ENCODE data around the gene SAXO2. TPM values are rescaled to one million over a fixed set of nuclear protein-coding genes. Genes with fewer than 3 reads are reported as not detected.
"Not testable (repeated sequence)": the region's sequence is repeated elsewhere in the genome, so short reads cannot be mapped to it uniquely, and the experiment has no call there.

SAXO2 gene
- total RNA-seq, 1 donor from 2014 or later: 15.8 TPM

- ATAC-seq; H3K4me3 ChIP-seq; H3K9me3 ChIP-seq; intact Hi-C loops (cut with DNase I); DNase-seq; H3K4me1 ChIP-seq; H3K27me3 ChIP-seq (ENCODE audit: low read depth); H3K36me3 ChIP-seq; H3K27ac ChIP-seq: not testable (repeated sequence)
These were observed 62.2 kb downstream of the SAXO2 start for GRCh38 chr15:82324831-82325230.

- H3K27me3 ChIP-seq (ENCODE audit: low read depth); intact Hi-C loops (cut with DNase I); H3K4me1 ChIP-seq; H3K9me3 ChIP-seq; ATAC-seq; H3K4me3 ChIP-seq; H3K27ac ChIP-seq; DNase-seq; H3K36me3 ChIP-seq: not testable (repeated sequence)
These were observed 63.0 kb downstream of the SAXO2 start for GRCh38 chr15:82325646-82326045.

DNA sequence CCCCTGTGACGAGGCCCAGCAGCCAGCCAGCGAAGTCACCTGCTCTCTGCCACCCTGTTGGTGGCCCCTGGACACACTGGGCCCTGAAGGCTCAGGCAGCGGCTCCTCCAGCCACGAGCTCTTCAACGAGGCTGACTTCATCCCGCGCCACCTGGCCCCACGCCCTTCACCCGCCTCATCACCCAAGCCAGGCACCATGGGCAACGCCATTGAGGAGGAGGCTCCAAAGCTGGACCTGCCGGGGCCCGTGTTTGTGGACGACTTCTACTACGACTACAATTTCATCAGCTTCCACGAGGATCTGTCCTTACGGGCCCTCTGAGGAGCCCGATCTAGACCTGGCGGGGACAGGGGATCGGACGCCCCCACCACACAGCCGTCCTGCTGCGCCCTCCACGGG is 64.3 kb downstream of the SAXO2 start:
- intact Hi-C loops (cut with DNase I); H3K27me3 ChIP-seq (ENCODE audit: low read depth); ATAC-seq; H3K4me3 ChIP-seq; DNase-seq; H3K9me3 ChIP-seq; H3K27ac ChIP-seq; H3K4me1 ChIP-seq; H3K36me3 ChIP-seq: not testable (repeated sequence)

DNA sequence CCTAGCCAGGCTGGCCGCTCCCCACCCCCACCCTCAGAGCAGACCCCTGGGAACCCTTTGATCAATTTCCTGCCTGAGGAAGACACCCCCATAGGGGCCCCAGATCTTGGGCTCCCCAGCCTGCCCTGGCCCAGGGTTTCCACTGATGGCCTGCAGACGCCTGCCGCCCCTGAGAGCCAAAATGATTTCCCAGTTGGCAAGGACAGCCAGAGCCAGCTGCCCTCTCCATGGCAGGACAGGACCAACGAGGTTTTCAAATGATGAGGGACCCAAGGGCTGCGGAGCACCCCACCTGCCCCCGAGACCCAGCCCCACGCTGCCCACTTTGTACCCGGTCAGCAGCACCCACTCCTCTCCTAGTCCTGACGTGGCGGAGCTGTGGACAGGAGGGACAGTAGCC is 64.8 kb downstream of the SAXO2 start:
- intact Hi-C loops (cut with DNase I); H3K4me1 ChIP-seq; H3K4me3 ChIP-seq; H3K36me3 ChIP-seq; DNase-seq; H3K27me3 ChIP-seq (ENCODE audit: low read depth); H3K9me3 ChIP-seq; ATAC-seq; H3K27ac ChIP-seq: not testable (repeated sequence)

DNA sequence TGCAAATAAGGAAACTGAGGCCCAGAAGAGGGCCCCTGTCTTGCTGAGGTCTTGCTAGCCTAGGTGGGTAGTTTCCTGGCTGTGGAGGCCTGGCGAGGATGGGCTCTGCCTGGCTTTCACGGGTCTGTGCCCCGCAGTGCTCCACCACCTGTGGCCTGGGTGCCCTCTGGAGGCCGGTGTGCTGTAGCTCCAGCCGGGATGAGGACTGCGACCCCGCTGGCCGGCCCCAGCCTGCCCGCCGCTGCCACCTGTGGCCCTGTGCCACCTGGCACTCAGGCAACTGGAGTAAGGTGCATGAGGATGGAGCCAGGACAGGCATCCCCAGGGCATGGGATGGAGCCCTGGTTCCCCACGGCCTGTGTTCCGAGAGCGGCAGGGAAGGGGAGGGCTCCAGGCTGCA is 66.4 kb downstream of the SAXO2 start:
- intact Hi-C loops (cut with DNase I); H3K36me3 ChIP-seq; H3K27ac ChIP-seq; H3K27me3 ChIP-seq (ENCODE audit: low read depth); DNase-seq; H3K4me1 ChIP-seq; H3K9me3 ChIP-seq; H3K4me3 ChIP-seq; ATAC-seq: not testable (repeated sequence)

- H3K4me1 ChIP-seq; DNase-seq; H3K4me3 ChIP-seq; H3K27me3 ChIP-seq (ENCODE audit: low read depth); ATAC-seq; H3K27ac ChIP-seq; H3K36me3 ChIP-seq; intact Hi-C loops (cut with DNase I); H3K9me3 ChIP-seq: not testable (repeated sequence)
These were observed 68.3 kb downstream of the SAXO2 start for GRCh38 chr15:82330921-82331320.

GRCh38 chr15:82331576-82332304 is 69.1 kb downstream of the SAXO2 start:
- H3K4me1 ChIP-seq; H3K9me3 ChIP-seq; H3K27ac ChIP-seq; H3K36me3 ChIP-seq; intact Hi-C loops (cut with DNase I); H3K4me3 ChIP-seq; ATAC-seq; H3K27me3 ChIP-seq (ENCODE audit: low read depth); DNase-seq: not testable (repeated sequence)

- H3K36me3 ChIP-seq; H3K27ac ChIP-seq; intact Hi-C loops (cut with DNase I); H3K27me3 ChIP-seq (ENCODE audit: low read depth); H3K4me1 ChIP-seq; H3K9me3 ChIP-seq; DNase-seq; H3K4me3 ChIP-seq: not testable (repeated sequence)
- ATAC-seq: peak; percentile 20 to 26
These were observed 70.3 kb downstream of the SAXO2 start for GRCh38 chr15:82332711-82333602.

DNA sequence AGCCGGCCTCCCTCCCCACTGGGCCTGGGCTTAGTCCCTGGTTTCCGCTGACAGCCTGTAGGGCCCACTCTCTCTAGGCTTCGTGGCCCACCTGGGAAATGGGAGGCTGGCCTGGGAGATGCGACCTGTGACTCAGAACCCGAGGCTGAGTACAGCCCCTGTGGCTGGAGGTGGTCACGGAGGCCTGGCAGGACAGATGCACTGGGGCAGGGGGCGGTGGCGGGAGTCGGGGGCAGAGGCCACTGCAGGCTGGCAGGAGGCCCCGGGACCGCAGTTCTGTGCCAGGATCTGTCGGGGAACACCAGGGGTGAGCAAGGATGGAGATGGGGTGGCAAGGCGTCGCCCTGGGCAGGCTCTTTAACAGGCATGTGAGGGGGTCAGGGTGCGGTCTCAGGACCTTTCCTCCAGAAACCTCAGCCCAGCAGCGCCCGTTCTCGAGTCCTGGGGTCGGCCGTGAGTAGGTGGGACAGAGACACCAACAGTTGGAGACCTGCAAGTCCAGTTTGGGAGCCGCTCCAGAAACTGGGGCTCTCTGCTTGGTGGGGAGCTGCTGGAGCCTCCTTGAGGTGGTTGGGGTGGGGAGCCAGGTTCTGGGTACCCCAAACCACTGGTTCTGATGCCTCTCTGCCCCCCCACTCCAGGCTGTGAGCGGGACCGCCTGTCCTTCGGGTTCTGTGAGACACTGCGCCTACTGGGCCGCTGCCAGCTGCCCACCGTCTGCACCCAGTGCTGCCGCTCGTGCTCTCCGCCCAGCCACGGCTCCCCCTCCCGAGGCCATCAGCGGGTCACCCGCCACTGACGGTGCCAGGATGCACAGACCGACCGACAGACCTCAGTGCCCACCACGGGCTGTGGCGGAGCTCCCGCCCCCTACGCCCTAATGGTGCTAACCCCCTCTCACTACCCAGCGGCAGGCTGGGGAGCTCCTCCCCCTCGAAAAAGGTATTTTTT is 71.3 kb downstream of the SAXO2 start:
- intact Hi-C loops (cut with DNase I); H3K36me3 ChIP-seq; H3K9me3 ChIP-seq; H3K27ac ChIP-seq; H3K27me3 ChIP-seq (ENCODE audit: low read depth); DNase-seq; H3K4me1 ChIP-seq; H3K4me3 ChIP-seq: not testable (repeated sequence)
- ATAC-seq: peak in 1 of 2 donors; percentile 3

Other genes starting within 250 kb of the SAXO2 start
- gene MEX3B, start 216.8 kb upstream of the SAXO2 start, total RNA-seq: 1.8 TPM
- 24.7 TPM for gene EFL1, start 84 bp upstream of the SAXO2 start, total RNA-seq
- gene GOLGA6L10, start 86.7 kb downstream of the SAXO2 start, total RNA-seq: 0.41 TPM
- 6.0 TPM for gene GOLGA6L9, start 167.0 kb downstream of the SAXO2 start, total RNA-seq